ENCODE data around the gene WDR93.

WDR93 gene

GRCh38 chr15:89690276-89691218 lies at the start of gene WDR93, which contains the start of gene PEX11A:
WDR93 (plus strand) TSS chr15:89690811; CDS start chr15:89701747, 10,936 bp downstream.
PEX11A (minus strand) TSS chr15:89690754; CDS start chr15:89690632, 122 bp downstream.
- DNase-seq, result peak; percentile 62

GRCh38 chr15:89641053-89641452 lies 49.6 kb upstream of the WDR93 start:
- no peak for DNase-seq

- DNase-seq, result no peak
Observed at GRCh38 chr15:89642106-89642505, 48.5 kb upstream of the WDR93 start.

GRCh38 chr15:89645680-89646079 lies 44.9 kb upstream of the WDR93 start:
- no peak for DNase-seq

- DNase-seq, result no peak
Observed at GRCh38 chr15:89646416-89647141, 44.0 kb upstream of the WDR93 start.

GRCh38 chr15:89647191-89647851 lies 43.3 kb upstream of the WDR93 start:
- DNase-seq, result no peak

GRCh38 chr15:89648106-89649012 lies 42.3 kb upstream of the WDR93 start:
- DNase-seq, result no peak

GRCh38 chr15:89649013-89649625 lies 41.5 kb upstream of the WDR93 start:
- no peak for DNase-seq

GRCh38 chr15:89649716-89650115 lies 40.9 kb upstream of the WDR93 start:
- no peak for DNase-seq

GRCh38 chr15:89652131-89652530 lies 38.5 kb upstream of the WDR93 start:
- no peak for DNase-seq

- no peak for DNase-seq
Observed at GRCh38 chr15:89652666-89653065, 37.9 kb upstream of the WDR93 start.

- no peak for DNase-seq
Observed at GRCh38 chr15:89653578-89653977, 37.0 kb upstream of the WDR93 start.

- DNase-seq, result no peak
Observed at GRCh38 chr15:89654301-89654761, 36.3 kb upstream of the WDR93 start.

GRCh38 chr15:89654847-89655805 lies 35.5 kb upstream of the WDR93 start, which contains the start of gene KIF7:
KIF7 (minus strand) TSS chr15:89655467; CDS start chr15:89652930, 2,537 bp downstream.
- DNase-seq, result no peak

- no peak for DNase-seq
Observed at GRCh38 chr15:89656116-89656815, 34.3 kb upstream of the WDR93 start.

- DNase-seq, result no peak
Observed at GRCh38 chr15:89657686-89658200, 32.9 kb upstream of the WDR93 start.

GRCh38 chr15:89659295-89659694 lies 31.3 kb upstream of the WDR93 start:
- DNase-seq, result no peak

- DNase-seq, result no peak
Observed at GRCh38 chr15:89660556-89660955, 30.1 kb upstream of the WDR93 start.

- no peak for DNase-seq
Observed at GRCh38 chr15:89662893-89663626, 27.6 kb upstream of the WDR93 start.

Data from KG1 (cell line).